ENCODE results near the gene GNPTG. TPM values are rescaled to one million over a fixed set of nuclear protein-coding genes. Genes with fewer than 3 reads are reported as not detected.

Gene GNPTG
- total RNA-seq, 1 donor from 2014 or later = 49.7 TPM

GRCh38 chr16:1392826-1393225 is 41.1 kb downstream of the GNPTG start:
- DNase-seq (ENCODE audit: low spot score, unreplicated experiment) = no peak
- Mint-ChIP-seq H3K27ac (no peak overlapping the region), H3K4me1 (ENCODE audit: low read depth) (no peaks in the 10 kb centered on the region), H3K9me3 (ENCODE audit: low read depth) (no peaks in the 10 kb centered on the region), H3K36me3 (ENCODE audit: insufficient read depth) (peaks cover 7% of the 10 kb centered on the region), H3K4me3 (ENCODE audit: low read depth) (no peak overlapping the region), H3K27me3 (no peaks in the 10 kb centered on the region)
- TF ChIP-seq CTCF (IDR thresholded peaks at IDR 0.05; ENCODE audit: unreplicated experiment) = no peak

GRCh38 chr16:1393613-1394176 is 42.0 kb downstream of the GNPTG start:
- Mint-ChIP-seq H3K9me3 (ENCODE audit: low read depth) (no peaks in the 10 kb centered on the region), H3K4me3 (ENCODE audit: low read depth) (no peak overlapping the region), H3K4me1 (ENCODE audit: low read depth) (no peaks in the 10 kb centered on the region), H3K27me3 (no peaks in the 10 kb centered on the region), H3K27ac (no peak overlapping the region), H3K36me3 (ENCODE audit: insufficient read depth) (peaks cover 10% of the 10 kb centered on the region)
- TF ChIP-seq CTCF (IDR thresholded peaks at IDR 0.05; ENCODE audit: unreplicated experiment) = no peak
- DNase-seq (ENCODE audit: low spot score, unreplicated experiment) = no peak

- no peak for TF ChIP-seq CTCF (IDR thresholded peaks at IDR 0.05; ENCODE audit: unreplicated experiment)
- Mint-ChIP-seq H3K4me1 (ENCODE audit: low read depth) (no peaks in the 10 kb centered on the region), H3K4me3 (ENCODE audit: low read depth) (no peak overlapping the region), H3K27ac (no peak overlapping the region), H3K36me3 (ENCODE audit: insufficient read depth) (peaks cover 10% of the 10 kb centered on the region), H3K27me3 (no peaks in the 10 kb centered on the region), H3K9me3 (ENCODE audit: low read depth) (no peaks in the 10 kb centered on the region)
- no peak for DNase-seq (ENCODE audit: low spot score, unreplicated experiment)
These were observed 42.7 kb downstream of the GNPTG start for GRCh38 chr16:1394367-1394951.

GRCh38 chr16:1395444-1396031 is 43.8 kb downstream of the GNPTG start:
- no peak for TF ChIP-seq CTCF (IDR thresholded peaks at IDR 0.05; ENCODE audit: unreplicated experiment)
- Mint-ChIP-seq H3K4me3 (ENCODE audit: low read depth) (no peak overlapping the region), H3K9me3 (ENCODE audit: low read depth) (no peaks in the 10 kb centered on the region), H3K27me3 (no peaks in the 10 kb centered on the region), H3K27ac (no peak overlapping the region), H3K4me1 (ENCODE audit: low read depth) (no peaks in the 10 kb centered on the region), H3K36me3 (ENCODE audit: insufficient read depth) (peaks cover 10% of the 10 kb centered on the region)
- DNase-seq (ENCODE audit: low spot score, unreplicated experiment) = no peak

- Mint-ChIP-seq H3K36me3 (ENCODE audit: insufficient read depth) (peaks cover 9% of the 10 kb centered on the region), H3K4me1 (ENCODE audit: low read depth) (no peaks in the 10 kb centered on the region), H3K9me3 (ENCODE audit: low read depth) (no peaks in the 10 kb centered on the region), H3K27ac (no peak overlapping the region), H3K27me3 (no peaks in the 10 kb centered on the region), H3K4me3 (ENCODE audit: low read depth) (no peak overlapping the region)
- TF ChIP-seq CTCF (IDR thresholded peaks at IDR 0.05; ENCODE audit: unreplicated experiment) = no peak
- no peak for DNase-seq (ENCODE audit: low spot score, unreplicated experiment)
These were observed 46.0 kb downstream of the GNPTG start for GRCh38 chr16:1397779-1398178.
